ENCODE measurements around the gene SLC26A4. TPM values are rescaled to one million over a fixed set of nuclear protein-coding genes. Genes with fewer than 3 reads are reported as not detected.

Gene SLC26A4
- total RNA-seq, 1 experiment from 2014 or later = not detected

- no peak for DNase-seq
- H3K9me3 ChIP-seq (ENCODE audit: low read length) = no peaks in the 10 kb centered on the region
- no peaks in the 10 kb centered on the region for H3K79me2 ChIP-seq (ENCODE audit: low read length)
- no peak overlapping the region for H3K4me3 ChIP-seq (ENCODE audit: low read length)
- peaks cover 6% of the 10 kb centered on the region; the same call in 1 of the 2 replicates for H3K4me1 ChIP-seq (ENCODE audit: insufficient read depth, low read length)
- no peak overlapping the region for H3K27ac ChIP-seq (ENCODE audit: low read length)
- CTCF ChIA-PET = no interaction called here
- no peaks in the 10 kb centered on the region for H3F3A ChIP-seq (ENCODE audit: low read length, unreplicated experiment)
- intact Hi-C loops (cut with micrococcal nuclease) = no loop called here
- no peaks in the 10 kb centered on the region for H3K36me3 ChIP-seq (ENCODE audit: low read depth, low read length)
- no peaks in the 10 kb centered on the region for H4K20me1 ChIP-seq (ENCODE audit: low read length)
- H3K9me2 ChIP-seq (replicated peaks; ENCODE audit: low read length) = no peaks in the 10 kb centered on the region
- no peak for ATAC-seq
- TF ChIP-seq EZH2 (IDR thresholded peaks at IDR 0.05; ENCODE audit: low read length, unreplicated experiment) (no peak), CTCF (conservative IDR thresholded peaks at IDR 0.05; ENCODE audit: low read depth, low read length) (no peak), EZH2phosphoT487 (IDR thresholded peaks at IDR 0.05; ENCODE audit: borderline replicate concordance, low read length) (no peak)
- BruUV-seq (replicated peaks) = no TSS peak
- no peak overlapping the region for H3K4me2 ChIP-seq (ENCODE audit: low read length)
- no peaks in the 10 kb centered on the region for H3K27me3 ChIP-seq (ENCODE audit: low read length)
- no peak overlapping the region for H2AFZ ChIP-seq (ENCODE audit: low read length)
- POLR2A ChIA-PET (ENCODE audit: unreplicated experiment) = interaction anchor here (0.7 kb wide), 1 partner anchor 14 kb away, joined by 4 read pairs; no protein-coding TSS in a partner anchor
- H3K9ac ChIP-seq (ENCODE audit: low read length) = no peak overlapping the region
Measured at GRCh38 chr7:107682886-107683285, 22.3 kb downstream of the SLC26A4 start.

GRCh38 chr7:107684287-107684686 lies 23.7 kb downstream of the SLC26A4 start:
- H2AFZ ChIP-seq (ENCODE audit: low read length) = no peak overlapping the region
- BruUV-seq (replicated peaks) = no TSS peak
- no peak overlapping the region for H3K9ac ChIP-seq (ENCODE audit: low read length)
- H3K36me3 ChIP-seq (ENCODE audit: low read depth, low read length) = no peaks in the 10 kb centered on the region
- no peaks in the 10 kb centered on the region for H3K9me2 ChIP-seq (replicated peaks; ENCODE audit: low read length)
- H3K79me2 ChIP-seq (ENCODE audit: low read length) = no peaks in the 10 kb centered on the region
- H3K27ac ChIP-seq (ENCODE audit: low read length) = no peak overlapping the region
- H3K4me3 ChIP-seq (ENCODE audit: low read length) = no peak overlapping the region
- no peaks in the 10 kb centered on the region for H4K20me1 ChIP-seq (ENCODE audit: low read length)
- ChIA-PET POLR2A (ENCODE audit: unreplicated experiment) (no interaction called here), CTCF (no interaction called here)
- H3F3A ChIP-seq (ENCODE audit: low read length, unreplicated experiment) = no peaks in the 10 kb centered on the region
- DNase-seq = no peak
- no peak overlapping the region for H3K4me2 ChIP-seq (ENCODE audit: low read length)
- intact Hi-C loops (cut with micrococcal nuclease) = no loop called here
- peaks cover 7% of the 10 kb centered on the region; the same call in 1 of the 2 replicates for H3K4me1 ChIP-seq (ENCODE audit: insufficient read depth, low read length)
- TF ChIP-seq EZH2phosphoT487 (IDR thresholded peaks at IDR 0.05; ENCODE audit: borderline replicate concordance, low read length) (no peak), EZH2 (IDR thresholded peaks at IDR 0.05; ENCODE audit: low read length, unreplicated experiment) (no peak), CTCF (conservative IDR thresholded peaks at IDR 0.05; ENCODE audit: low read depth, low read length) (no peak)
- H3K9me3 ChIP-seq (ENCODE audit: low read length) = no peaks in the 10 kb centered on the region
- ATAC-seq = no peak
- H3K27me3 ChIP-seq (ENCODE audit: low read length) = no peaks in the 10 kb centered on the region

- no peaks in the 10 kb centered on the region for H3K36me3 ChIP-seq (ENCODE audit: low read depth, low read length)
- no peaks in the 10 kb centered on the region for H3F3A ChIP-seq (ENCODE audit: low read length, unreplicated experiment)
- CTCF ChIA-PET = no interaction called here
- H3K9me3 ChIP-seq (ENCODE audit: low read length) = no peaks in the 10 kb centered on the region
- ATAC-seq (no peak), DNase-seq (no peak)
- no peaks in the 10 kb centered on the region for H3K9me2 ChIP-seq (replicated peaks; ENCODE audit: low read length)
- no peak overlapping the region for H2AFZ ChIP-seq (ENCODE audit: low read length)
- H3K4me2 ChIP-seq (ENCODE audit: low read length) = no peak overlapping the region
- POLR2A ChIA-PET (ENCODE audit: unreplicated experiment) = no interaction called here
- no peak overlapping the region for H3K4me3 ChIP-seq (ENCODE audit: low read length)
- no peaks in the 10 kb centered on the region for H4K20me1 ChIP-seq (ENCODE audit: low read length)
- intact Hi-C loops (cut with micrococcal nuclease) = no loop called here
- no peaks in the 10 kb centered on the region for H3K79me2 ChIP-seq (ENCODE audit: low read length)
- peaks cover 7% of the 10 kb centered on the region; the same call in 1 of the 2 replicates for H3K4me1 ChIP-seq (ENCODE audit: insufficient read depth, low read length)
- H3K9ac ChIP-seq (ENCODE audit: low read length) = no peak overlapping the region
- TF ChIP-seq EZH2 (IDR thresholded peaks at IDR 0.05; ENCODE audit: low read length, unreplicated experiment) = no peak
- no peak for TF ChIP-seq CTCF (conservative IDR thresholded peaks at IDR 0.05; ENCODE audit: low read depth, low read length)
- TF ChIP-seq EZH2phosphoT487 (IDR thresholded peaks at IDR 0.05; ENCODE audit: borderline replicate concordance, low read length) = no peak
- no TSS peak for BruUV-seq (replicated peaks)
- H3K27me3 ChIP-seq (ENCODE audit: low read length) = no peaks in the 10 kb centered on the region
- no peak overlapping the region for H3K27ac ChIP-seq (ENCODE audit: low read length)
Measured at GRCh38 chr7:107684947-107685463, 24.4 kb downstream of the SLC26A4 start.
